ENCODE data around the gene ZNF329. TPM values are rescaled to one million over a fixed set of nuclear protein-coding genes. Genes with fewer than 3 reads are reported as not detected.

ZNF329 gene
- total and polyA plus RNA-seq, 9 of the 15 experiments (the other 6 are each of a cell fraction or from before 2014, with no cell fraction given) = 0.21 to 3.6 (median 2.2) TPM

DNA sequence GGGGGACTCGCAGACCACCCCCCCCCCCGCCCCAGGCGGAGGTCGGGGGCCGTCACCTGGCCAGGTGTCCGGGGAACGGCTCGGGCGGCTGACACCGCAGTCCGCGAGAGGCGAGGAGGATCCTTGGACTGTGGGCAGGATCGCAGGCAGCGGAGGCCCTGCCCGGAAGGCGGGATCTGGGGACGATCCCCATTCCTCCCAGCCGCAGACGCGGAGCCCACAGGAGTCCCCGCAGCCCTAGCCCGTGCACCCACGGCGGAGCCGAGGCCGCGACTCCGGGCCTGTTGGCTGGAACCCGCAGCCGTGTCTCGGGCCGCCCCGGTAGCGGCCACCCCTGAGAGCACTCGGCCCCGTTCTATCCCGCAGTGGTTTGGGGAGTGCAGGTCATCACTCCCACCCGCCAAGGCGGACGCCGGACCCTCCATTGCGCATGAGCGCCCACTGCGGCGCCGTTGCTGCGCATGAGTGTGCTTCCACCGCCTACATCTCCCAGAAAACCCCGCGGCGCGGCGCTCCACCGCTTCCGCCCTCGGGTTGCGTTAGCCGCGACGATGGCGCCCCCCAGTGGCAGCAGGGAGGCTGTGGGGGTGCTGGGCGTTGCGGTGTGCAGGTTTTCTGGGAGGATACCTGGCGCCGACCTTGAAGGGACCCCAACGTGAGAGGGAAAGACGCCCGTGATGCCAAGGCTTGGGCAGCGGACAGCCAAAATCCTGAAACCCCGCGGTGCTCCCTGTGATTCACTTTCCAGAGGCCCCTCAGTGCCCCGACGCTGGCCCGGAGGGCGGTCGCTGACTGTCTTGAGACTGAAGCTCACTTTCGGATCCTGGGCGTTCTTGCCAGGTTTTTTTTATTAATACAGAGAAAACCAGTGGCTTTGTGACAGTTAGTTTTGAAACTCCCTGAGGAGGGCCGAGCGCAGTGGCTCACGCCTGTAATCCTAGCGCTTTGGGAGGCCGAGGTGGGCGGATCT is 4.4 kb upstream of the ZNF329 start (continued):
- TF ChIP-seq, protein P1, sequence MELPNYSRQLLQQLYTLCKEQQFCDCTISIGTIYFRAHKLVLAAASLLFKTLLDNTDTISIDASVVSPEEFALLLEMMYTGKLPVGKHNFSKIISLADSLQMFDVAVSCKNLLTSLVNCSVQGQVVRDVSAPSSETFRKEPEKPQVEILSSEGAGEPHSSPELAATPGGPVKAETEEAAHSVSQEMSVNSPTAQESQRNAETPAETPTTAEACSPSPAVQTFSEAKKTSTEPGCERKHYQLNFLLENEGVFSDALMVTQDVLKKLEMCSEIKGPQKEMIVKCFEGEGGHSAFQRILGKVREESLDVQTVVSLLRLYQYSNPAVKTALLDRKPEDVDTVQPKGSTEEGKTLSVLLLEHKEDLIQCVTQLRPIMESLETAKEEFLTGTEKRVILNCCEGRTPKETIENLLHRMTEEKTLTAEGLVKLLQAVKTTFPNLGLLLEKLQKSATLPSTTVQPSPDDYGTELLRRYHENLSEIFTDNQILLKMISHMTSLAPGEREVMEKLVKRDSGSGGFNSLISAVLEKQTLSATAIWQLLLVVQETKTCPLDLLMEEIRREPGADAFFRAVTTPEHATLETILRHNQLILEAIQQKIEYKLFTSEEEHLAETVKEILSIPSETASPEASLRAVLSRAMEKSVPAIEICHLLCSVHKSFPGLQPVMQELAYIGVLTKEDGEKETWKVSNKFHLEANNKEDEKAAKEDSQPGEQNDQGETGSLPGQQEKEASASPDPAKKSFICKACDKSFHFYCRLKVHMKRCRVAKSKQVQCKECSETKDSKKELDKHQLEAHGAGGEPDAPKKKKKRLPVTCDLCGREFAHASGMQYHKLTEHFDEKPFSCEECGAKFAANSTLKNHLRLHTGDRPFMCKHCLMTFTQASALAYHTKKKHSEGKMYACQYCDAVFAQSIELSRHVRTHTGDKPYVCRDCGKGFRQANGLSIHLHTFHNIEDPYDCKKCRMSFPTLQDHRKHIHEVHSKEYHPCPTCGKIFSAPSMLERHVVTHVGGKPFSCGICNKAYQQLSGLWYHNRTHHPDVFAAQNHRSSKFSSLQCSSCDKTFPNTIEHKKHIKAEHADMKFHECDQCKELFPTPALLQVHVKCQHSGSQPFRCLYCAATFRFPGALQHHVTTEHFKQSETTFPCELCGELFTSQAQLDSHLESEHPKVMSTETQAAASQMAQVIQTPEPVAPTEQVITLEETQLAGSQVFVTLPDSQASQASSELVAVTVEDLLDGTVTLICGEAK (IDR thresholded peaks at IDR 0.05) = peak; percentile 80
- TF ChIP-seq, protein P1 (CRISPR knock-in tag; IDR thresholded peaks at IDR 0.05) = no peak
- TF ChIP-seq ILF3 (IDR thresholded peaks at IDR 0.05; ENCODE audit: borderline replicate concordance) (no peak), E2F3 (CRISPR knock-in tag; IDR thresholded peaks at IDR 0.05) (no peak), CBX3 (IDR thresholded peaks at IDR 0.05; ENCODE audit: borderline replicate concordance in 1 of 2, low read length in 2 of 2) (no peak), ZNF143 (CRISPR knock-in tag; IDR thresholded peaks at IDR 0.05) (peak; percentile 83)
- TF ChIP-seq, protein P2, sequence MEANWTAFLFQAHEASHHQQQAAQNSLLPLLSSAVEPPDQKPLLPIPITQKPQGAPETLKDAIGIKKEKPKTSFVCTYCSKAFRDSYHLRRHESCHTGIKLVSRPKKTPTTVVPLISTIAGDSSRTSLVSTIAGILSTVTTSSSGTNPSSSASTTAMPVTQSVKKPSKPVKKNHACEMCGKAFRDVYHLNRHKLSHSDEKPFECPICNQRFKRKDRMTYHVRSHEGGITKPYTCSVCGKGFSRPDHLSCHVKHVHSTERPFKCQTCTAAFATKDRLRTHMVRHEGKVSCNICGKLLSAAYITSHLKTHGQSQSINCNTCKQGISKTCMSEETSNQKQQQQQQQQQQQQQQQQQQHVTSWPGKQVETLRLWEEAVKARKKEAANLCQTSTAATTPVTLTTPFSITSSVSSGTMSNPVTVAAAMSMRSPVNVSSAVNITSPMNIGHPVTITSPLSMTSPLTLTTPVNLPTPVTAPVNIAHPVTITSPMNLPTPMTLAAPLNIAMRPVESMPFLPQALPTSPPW (CRISPR knock-in tag; IDR thresholded peaks at IDR 0.05) = peak; percentile 50; the same call in 1 of the 2 replicates
- TF ChIP-seq, protein P3, sequence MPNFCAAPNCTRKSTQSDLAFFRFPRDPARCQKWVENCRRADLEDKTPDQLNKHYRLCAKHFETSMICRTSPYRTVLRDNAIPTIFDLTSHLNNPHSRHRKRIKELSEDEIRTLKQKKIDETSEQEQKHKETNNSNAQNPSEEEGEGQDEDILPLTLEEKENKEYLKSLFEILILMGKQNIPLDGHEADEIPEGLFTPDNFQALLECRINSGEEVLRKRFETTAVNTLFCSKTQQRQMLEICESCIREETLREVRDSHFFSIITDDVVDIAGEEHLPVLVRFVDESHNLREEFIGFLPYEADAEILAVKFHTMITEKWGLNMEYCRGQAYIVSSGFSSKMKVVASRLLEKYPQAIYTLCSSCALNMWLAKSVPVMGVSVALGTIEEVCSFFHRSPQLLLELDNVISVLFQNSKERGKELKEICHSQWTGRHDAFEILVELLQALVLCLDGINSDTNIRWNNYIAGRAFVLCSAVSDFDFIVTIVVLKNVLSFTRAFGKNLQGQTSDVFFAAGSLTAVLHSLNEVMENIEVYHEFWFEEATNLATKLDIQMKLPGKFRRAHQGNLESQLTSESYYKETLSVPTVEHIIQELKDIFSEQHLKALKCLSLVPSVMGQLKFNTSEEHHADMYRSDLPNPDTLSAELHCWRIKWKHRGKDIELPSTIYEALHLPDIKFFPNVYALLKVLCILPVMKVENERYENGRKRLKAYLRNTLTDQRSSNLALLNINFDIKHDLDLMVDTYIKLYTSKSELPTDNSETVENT (CRISPR knock-in tag; IDR thresholded peaks at IDR 0.05) = 0 out of 2 replicates have a peak, but pooled peaks have one; percentile 9
- TF ChIP-seq, protein P4, sequence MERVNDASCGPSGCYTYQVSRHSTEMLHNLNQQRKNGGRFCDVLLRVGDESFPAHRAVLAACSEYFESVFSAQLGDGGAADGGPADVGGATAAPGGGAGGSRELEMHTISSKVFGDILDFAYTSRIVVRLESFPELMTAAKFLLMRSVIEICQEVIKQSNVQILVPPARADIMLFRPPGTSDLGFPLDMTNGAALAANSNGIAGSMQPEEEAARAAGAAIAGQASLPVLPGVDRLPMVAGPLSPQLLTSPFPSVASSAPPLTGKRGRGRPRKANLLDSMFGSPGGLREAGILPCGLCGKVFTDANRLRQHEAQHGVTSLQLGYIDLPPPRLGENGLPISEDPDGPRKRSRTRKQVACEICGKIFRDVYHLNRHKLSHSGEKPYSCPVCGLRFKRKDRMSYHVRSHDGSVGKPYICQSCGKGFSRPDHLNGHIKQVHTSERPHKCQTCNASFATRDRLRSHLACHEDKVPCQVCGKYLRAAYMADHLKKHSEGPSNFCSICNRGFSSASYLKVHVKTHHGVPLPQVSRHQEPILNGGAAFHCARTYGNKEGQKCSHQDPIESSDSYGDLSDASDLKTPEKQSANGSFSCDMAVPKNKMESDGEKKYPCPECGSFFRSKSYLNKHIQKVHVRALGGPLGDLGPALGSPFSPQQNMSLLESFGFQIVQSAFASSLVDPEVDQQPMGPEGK (CRISPR knock-in tag; IDR thresholded peaks at IDR 0.05; ENCODE audit: borderline replicate concordance) = no peak

Data from K562 (cell line).